ENCODE data around the gene ADCY10. TPM values are rescaled to one million over a fixed set of nuclear protein-coding genes. Genes with fewer than 3 reads are reported as not detected.

ADCY10 gene
- total and polyA plus RNA-seq, 2 experiments from 2014 or later: not detected

GRCh38 chr1:167937709-167938010 is 23.7 kb upstream of the ADCY10 start (continued):
- TF ChIP-seq ZNF462 (CRISPR knock-in tag; IDR thresholded peaks at IDR 0.05) (no peak), CREB1 (CRISPR knock-in tag; IDR thresholded peaks at IDR 0.05; ENCODE audit: low read depth) (no peak), ZNF331 (CRISPR knock-in tag; IDR thresholded peaks at IDR 0.05; ENCODE audit: low read depth) (no peak), JUNB (IDR thresholded peaks at IDR 0.05; ENCODE audit: unreplicated experiment) (no peak), ZNF114 (CRISPR knock-in tag; IDR thresholded peaks at IDR 0.05) (no peak)

GRCh38 chr1:167936930-167937708 is 23.2 kb upstream of the ADCY10 start, which contains the start of gene MPC2:
Gene MPC2 (minus strand): TSS chr1:167937072. CDS start chr1:167935841, 1,231 bp downstream.
- H2AFZ ChIP-seq: peak within 1 kb of the TSS; percentile 75; the same call in 1 of the 2 replicates
- H3K79me2 ChIP-seq (replicated peaks; ENCODE audit: insufficient read depth): peaks cover 78% of the 10 kb centered on the region

More at GRCh38 chr1:167936930-167937708, 23.2 kb upstream of the ADCY10 start, which contains the start of gene MPC2:
- peaks cover 25% of the 10 kb centered on the region for H3K4me1 ChIP-seq (ENCODE audit: insufficient read depth)
- 0 out of 2 replicates have a peak, but pooled peaks cover 3% of the 10 kb centered on the region for H3F3A ChIP-seq (replicated peaks; ENCODE audit: low read depth)
- H3K27ac ChIP-seq (ENCODE audit: low read depth): peak within 1 kb of the TSS; percentile 95
- peaks cover 3% of the 10 kb centered on the region; the same call in 1 of the 3 replicates for H3K36me3 Mint-ChIP-seq (ENCODE audit: low read depth)
- ATAC-seq (peak; percentile 36), DNase-seq (ENCODE audit: low spot score) (peak; percentile 79)
- H3K27ac Mint-ChIP-seq: peak within 1 kb of the TSS; percentile 100
- H3K4me3 Mint-ChIP-seq: peak within 1 kb of the TSS; percentile 84
- H4K20me1 ChIP-seq (replicated peaks; ENCODE audit: insufficient read depth): 0 out of 2 replicates have a peak, but pooled peaks cover 1% of the 10 kb centered on the region
- H3K9me2 ChIP-seq (ENCODE audit: insufficient read depth): no peaks in the 10 kb centered on the region
- peaks cover 15% of the 10 kb centered on the region for H3K4me1 Mint-ChIP-seq
- H3K27me3 Mint-ChIP-seq (ENCODE audit: insufficient read depth, low read depth, poor library complexity): peaks cover 14% of the 10 kb centered on the region
- TF ChIP-seq POLR2AphosphoS5 (IDR thresholded peaks at IDR 0.05; ENCODE audit: low read depth) (peak; percentile 54), CTCF (conservative IDR thresholded peaks at IDR 0.05; ENCODE audit: low read depth in 2 of 2) (no peak), NANOG (IDR thresholded peaks at IDR 0.05; ENCODE audit: borderline replicate concordance) (no peak)
- no peaks in the 10 kb centered on the region; the same call in 2 of the 3 replicates for H3K9me3 Mint-ChIP-seq
- H3K27me3 ChIP-seq (ENCODE audit: insufficient read depth): no peaks in the 10 kb centered on the region
- H3K36me3 ChIP-seq (ENCODE audit: insufficient read depth): no peaks in the 10 kb centered on the region
- peak within 1 kb of the TSS; percentile 55 for H3K4me3 ChIP-seq
- H3K4me2 ChIP-seq: peak within 1 kb of the TSS; percentile 75

All from GM23338 (cell line).